DMS 273 (cell line): ENCODE results near the gene LTB4R.
A peak's percentile ranks its signal among the peaks of the same experiment; 100 is the strongest.

Experiments used
- DNase-seq: peaks from one replicate; lab custom pipeline; 2025; ENCODE audit not compliant: unreplicated experiment; lab: John Stamatoyannopoulos, UW

The LTB4R gene, protein sequence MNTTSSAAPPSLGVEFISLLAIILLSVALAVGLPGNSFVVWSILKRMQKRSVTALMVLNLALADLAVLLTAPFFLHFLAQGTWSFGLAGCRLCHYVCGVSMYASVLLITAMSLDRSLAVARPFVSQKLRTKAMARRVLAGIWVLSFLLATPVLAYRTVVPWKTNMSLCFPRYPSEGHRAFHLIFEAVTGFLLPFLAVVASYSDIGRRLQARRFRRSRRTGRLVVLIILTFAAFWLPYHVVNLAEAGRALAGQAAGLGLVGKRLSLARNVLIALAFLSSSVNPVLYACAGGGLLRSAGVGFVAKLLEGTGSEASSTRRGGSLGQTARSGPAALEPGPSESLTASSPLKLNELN

DNA sequence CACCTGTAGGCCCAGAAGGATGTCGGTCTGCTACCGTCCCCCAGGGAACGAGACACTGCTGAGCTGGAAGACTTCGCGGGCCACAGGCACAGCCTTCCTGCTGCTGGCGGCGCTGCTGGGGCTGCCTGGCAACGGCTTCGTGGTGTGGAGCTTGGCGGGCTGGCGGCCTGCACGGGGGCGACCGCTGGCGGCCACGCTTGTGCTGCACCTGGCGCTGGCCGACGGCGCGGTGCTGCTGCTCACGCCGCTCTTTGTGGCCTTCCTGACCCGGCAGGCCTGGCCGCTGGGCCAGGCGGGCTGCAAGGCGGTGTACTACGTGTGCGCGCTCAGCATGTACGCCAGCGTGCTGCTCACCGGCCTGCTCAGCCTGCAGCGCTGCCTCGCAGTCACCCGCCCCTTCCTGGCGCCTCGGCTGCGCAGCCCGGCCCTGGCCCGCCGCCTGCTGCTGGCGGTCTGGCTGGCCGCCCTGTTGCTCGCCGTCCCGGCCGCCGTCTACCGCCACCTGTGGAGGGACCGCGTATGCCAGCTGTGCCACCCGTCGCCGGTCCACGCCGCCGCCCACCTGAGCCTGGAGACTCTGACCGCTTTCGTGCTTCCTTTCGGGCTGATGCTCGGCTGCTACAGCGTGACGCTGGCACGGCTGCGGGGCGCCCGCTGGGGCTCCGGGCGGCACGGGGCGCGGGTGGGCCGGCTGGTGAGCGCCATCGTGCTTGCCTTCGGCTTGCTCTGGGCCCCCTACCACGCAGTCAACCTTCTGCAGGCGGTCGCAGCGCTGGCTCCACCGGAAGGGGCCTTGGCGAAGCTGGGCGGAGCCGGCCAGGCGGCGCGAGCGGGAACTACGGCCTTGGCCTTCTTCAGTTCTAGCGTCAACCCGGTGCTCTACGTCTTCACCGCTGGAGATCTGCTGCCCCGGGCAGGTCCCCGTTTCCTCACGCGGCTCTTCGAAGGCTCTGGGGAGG is at the start of gene LTB4R:
Gene LTB4R (plus strand): TSS at position 857 of the 959 bp plus-strand sequence. CDS start 4,150 bp downstream, outside the sequence.
- DNase-seq = peak; percentile 87

- DNase-seq = no peak
These were observed 49.4 kb upstream of the LTB4R start for GRCh38 chr14:24261969-24262327.

- DNase-seq = no peak
These were observed 48.2 kb upstream of the LTB4R start, which contains the start of gene TGM1 for GRCh38 chr14:24262821-24263733. TSS of gene TGM1 (minus strand) at chr14:24263177. CDS start at chr14:24262352, 825 bp downstream.

GRCh38 chr14:24263848-24264247 is 47.5 kb upstream of the LTB4R start:
- no peak for DNase-seq

GRCh38 chr14:24264298-24264697 is 47.0 kb upstream of the LTB4R start:
- no peak for DNase-seq

GRCh38 chr14:24266344-24267244 is 44.7 kb upstream of the LTB4R start:
- DNase-seq = no peak

GRCh38 chr14:24267516-24267915 is 43.8 kb upstream of the LTB4R start:
- no peak for DNase-seq

DNA sequence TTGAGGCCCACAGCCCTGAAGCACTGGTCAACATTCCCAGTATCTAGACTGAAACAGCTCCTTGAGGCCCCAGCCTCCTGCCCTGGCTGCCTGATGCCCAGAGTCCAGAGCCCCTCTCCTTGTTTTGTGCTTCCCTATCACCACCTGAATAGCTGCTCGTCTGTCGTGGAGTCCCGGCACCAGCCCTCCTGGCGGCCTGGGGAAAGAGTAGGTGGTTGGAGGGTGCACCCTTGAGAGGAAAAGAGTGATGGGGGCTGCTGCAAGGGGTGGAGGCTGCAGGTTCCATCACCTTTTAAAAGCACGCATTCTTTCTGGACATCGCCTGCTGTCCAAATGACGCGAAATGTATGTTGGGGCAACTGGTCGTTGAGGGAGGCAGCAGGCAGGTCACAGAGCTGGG is 43.1 kb upstream of the LTB4R start:
- DNase-seq = no peak

- no peak for DNase-seq
These were observed 41.9 kb upstream of the LTB4R start for GRCh38 chr14:24269368-24269767.

- DNase-seq = no peak
These were observed 41.3 kb upstream of the LTB4R start for GRCh38 chr14:24269910-24270536.

DNA sequence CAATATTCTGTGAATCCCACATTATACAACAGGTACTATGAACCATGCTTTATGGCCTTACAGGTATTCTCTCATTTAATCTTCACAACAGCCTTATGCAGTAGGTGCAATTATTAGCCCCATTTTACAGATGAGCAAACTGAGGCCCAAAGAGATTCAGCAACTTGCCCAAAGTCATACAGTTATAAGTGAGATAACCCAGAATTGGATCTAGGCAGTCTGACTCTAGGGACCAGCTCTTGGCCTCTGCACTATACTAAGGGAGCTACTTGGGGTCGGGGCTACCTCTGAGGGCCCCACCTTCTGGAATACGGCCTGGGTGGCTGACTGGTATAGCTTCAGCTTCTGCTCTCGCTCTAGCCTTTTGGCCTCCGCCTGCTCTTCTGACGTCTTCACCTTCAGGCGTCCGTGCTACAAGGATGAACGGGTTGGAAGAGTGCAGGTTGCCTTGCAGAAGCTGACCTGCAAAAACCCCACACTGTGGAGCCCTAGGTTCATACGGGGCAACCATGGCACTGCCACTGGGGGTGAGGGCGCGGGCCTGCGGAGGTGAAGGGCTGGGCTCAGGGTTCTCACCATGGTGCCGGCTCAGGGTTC is 40.7 kb upstream of the LTB4R start:
- no peak for DNase-seq

DNA sequence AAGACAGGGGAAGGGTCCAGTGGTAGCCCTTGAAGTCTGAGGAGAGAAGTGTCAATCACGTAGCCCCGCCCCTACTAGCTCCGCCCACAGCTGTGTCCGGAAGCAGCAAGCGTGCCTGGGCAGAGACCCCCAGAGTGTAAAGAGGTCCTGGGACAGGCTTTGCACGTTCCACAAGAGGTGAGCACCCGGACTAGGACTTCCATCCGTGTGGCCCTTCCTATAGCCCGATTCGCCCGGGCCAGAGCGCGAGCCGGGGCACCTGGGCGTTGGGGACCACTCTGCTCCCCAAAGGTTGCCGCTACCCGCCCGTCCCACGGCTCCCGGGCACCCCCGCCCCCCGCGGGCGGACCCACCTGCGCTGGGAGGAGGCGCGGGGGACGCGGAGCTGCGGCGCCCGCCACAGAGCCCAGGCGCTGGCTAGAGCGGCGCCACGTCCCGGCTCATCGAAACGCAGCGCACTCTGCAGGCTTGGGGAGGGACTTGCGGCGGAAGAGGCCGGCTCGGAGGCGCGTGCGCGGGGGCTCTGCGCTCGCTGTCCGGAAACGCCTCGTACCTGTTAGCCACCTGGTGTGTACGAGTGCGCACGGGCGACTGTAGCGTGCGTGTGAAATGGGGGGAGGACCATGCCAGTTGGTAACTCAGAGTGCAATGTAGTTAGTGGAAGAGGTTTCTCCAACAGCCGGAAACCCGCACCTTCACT is 40.0 kb upstream of the LTB4R start, which contains the start of gene RABGGTA:
Gene RABGGTA (minus strand): TSS at position 464 of the 700 bp plus-strand sequence. CDS start 482 bp downstream, outside the sequence.
- peak; percentile 98 for DNase-seq

- DNase-seq = no peak
These were observed 39.5 kb upstream of the LTB4R start for GRCh38 chr14:24271834-24272263.

GRCh38 chr14:24272467-24272866 is 38.8 kb upstream of the LTB4R start:
- no peak for DNase-seq

DNA sequence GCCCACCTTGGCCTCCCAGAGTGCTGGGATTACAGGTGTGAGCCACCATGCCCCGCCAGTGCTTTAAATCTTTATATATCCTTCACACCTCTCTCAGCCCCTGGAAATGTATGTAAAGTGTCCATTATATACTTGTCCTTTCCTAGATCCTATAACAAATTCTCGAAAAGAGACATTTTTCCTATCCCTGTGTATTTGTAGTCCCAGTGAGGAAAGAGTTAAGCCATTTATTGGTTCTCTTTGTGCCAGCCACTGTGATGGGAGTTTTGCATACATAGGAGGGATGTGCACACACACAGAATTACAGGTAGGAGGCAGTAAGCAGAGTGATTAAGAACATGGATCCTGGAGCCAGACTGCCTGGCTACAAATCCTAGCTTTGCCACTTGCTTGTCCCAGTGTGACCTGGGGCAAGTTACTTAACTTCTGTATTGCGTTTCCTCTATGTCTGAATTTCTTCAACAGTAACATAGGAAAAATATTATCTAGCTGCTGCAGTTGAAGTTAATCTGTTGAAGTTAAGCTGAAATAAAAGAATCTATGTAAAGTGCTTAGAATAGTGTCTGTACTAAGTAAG is 37.8 kb upstream of the LTB4R start:
- peak; percentile 37 for DNase-seq

DNA sequence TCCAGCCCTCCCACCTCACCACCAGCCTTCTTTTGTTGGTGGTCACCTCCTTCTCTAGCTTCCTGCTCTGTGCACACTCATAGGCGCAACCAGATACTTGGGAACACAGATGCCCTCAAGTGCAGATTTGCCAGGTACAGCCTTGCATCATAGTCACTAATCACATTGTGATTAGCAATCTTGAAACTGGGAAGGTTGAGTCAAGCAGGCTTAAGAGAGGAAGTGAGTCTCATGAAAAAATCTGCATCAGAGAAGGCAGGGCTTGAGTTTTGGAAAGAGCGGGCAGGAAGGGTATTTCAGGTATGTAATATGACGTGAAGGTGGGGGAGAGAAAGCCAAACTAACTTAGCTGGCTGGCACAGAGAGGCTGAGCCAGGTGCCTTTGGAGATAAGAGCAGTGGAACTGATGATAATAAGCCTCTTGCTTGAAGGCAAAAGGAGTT is 37.2 kb upstream of the LTB4R start:
- DNase-seq = no peak

DNA sequence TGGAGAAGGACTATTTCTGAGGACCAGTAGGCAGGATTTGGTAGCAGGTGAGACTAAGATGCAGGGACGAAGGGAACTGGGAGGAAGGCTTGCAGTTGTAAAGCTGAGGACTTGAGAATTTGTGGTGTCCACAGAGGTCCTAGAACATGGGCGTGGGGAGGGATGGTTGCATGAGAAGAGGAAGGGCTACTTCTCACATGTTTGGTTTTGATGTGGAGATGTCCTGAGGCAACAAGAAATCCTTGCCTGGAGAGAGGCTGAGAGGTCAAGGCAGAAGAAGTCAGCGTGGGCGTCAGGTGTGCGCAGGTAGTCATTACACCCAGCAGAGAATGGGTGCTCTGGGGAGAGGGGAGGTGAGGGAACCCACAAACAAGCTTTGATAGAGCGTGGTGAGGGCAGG is 34.2 kb upstream of the LTB4R start:
- DNase-seq = no peak
